B cell (primary cell): ENCODE results near the gene SATL1.
"Not testable (repeated sequence)": the region's sequence is repeated elsewhere in the genome, so short reads cannot be mapped to it uniquely, and the experiment has no call there.

Experiments
- CTCF ChIP-seq: fragments of 200-600 bp; IDR thresholded peaks from one replicate; pipeline ENCODE4 v1.8.0; 2022; ENCODE audit warnings: antibody characterized with exemption, mild to moderate bottlenecking
- EZH2 ChIP-seq: IDR thresholded peaks from 2 replicates; pipeline ENCODE4 v1.6.1; 2012; ENCODE audit warnings: borderline replicate concordance, low read depth, mild to moderate bottlenecking, moderate library complexity, low read length; ENCODE audit not compliant: insufficient read depth, poor library complexity, severe bottlenecking

GRCh38 chrX:85285286-85285685 is 41.7 kb upstream of the SATL1 start:
- TF ChIP-seq CTCF, EZH2: not testable (repeated sequence)
